OCI-LY7 (cell line): ENCODE results near the gene GEMIN5.

Experiments used
- EZH2phosphoT487 ChIP-seq: fragments of 200-600 bp; sonication (generic); IDR thresholded peaks from 2 replicates; pipeline ENCODE4 v1.6.1; 2018; ENCODE audit warnings: low read depth, borderline replicate concordance, mild to moderate bottlenecking, mixed run types, antibody characterized with exemption, low read length, moderate library complexity, mixed read lengths
- TF ChIP-seq, protein P1 (sequence below): fragments of 200-600 bp; sonication (generic); conservative IDR thresholded peaks from 2 replicates; pipeline ENCODE4 v1.5.1; 2014; ENCODE audit warnings: mild to moderate bottlenecking, antibody characterized with exemption, low read length, moderate library complexity, mixed read lengths

GRCh38 chr5:154937186-154937717 lies 759 bp downstream of the GEMIN5 start:
- TF ChIP-seq, protein P1, sequence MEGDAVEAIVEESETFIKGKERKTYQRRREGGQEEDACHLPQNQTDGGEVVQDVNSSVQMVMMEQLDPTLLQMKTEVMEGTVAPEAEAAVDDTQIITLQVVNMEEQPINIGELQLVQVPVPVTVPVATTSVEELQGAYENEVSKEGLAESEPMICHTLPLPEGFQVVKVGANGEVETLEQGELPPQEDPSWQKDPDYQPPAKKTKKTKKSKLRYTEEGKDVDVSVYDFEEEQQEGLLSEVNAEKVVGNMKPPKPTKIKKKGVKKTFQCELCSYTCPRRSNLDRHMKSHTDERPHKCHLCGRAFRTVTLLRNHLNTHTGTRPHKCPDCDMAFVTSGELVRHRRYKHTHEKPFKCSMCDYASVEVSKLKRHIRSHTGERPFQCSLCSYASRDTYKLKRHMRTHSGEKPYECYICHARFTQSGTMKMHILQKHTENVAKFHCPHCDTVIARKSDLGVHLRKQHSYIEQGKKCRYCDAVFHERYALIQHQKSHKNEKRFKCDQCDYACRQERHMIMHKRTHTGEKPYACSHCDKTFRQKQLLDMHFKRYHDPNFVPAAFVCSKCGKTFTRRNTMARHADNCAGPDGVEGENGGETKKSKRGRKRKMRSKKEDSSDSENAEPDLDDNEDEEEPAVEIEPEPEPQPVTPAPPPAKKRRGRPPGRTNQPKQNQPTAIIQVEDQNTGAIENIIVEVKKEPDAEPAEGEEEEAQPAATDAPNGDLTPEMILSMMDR, result no peak
- TF ChIP-seq EZH2phosphoT487, result no peak
